IMR-90 (cell line): ENCODE measurements around the gene NOL12. TPM values are rescaled to one million over a fixed set of nuclear protein-coding genes. Genes with fewer than 3 reads are reported as not detected.

Source experiments
- microRNA-seq, 2 experiments: library from miRNA; stranded (forward) in 1 of 2; unstranded in 1 of 2; fragments of 10-50 nt in 1 of 2; fragments of <30 nt in 1 of 2; gene quantifications in 1 of 2; microRNA quantifications in 1 of 2; one replicate each; pipeline versions ENCODE3 to v1.1.0; 2013 to 2020; ENCODE audit not compliant: insufficient read depth in 1 of 2, insufficient read length in 1 of 2, unreplicated experiment in 1 of 2
- polyA plus RNA-seq, 3 experiments: library from polyadenylated mRNA; depleted of rRNA; stranded (reverse); fragments of >200 nt; gene quantifications; 2 replicates each; pipeline ENCODE4 v1.2.3, GENCODE V29; 2012; ENCODE audit warnings: low replicate concordance in 1 of 3
- small RNA-seq, 5 experiments: library from RNA; depleted of rRNA; stranded (forward); fragments of <200 nt; gene quantifications; one replicate each; pipeline ENCODE3, GENCODE V24; 2012
- total RNA-seq: library from RNA; depleted of rRNA; stranded (reverse); fragments of >200 nt; gene quantifications from 2 replicates; pipeline ENCODE4 v1.2.3, GENCODE V29; 2012; rRNA removed

NOL12 gene
- total and polyA plus RNA-seq, 2 of the 4 experiments (the other 2 are of a cell fraction) = 16.0 to 25.6 TPM

Small RNA genes within 50 kb of the gene (microRNA-seq; reads per million reads assigned to microRNA genes)
- gene RN7SL385P (ENCODE audit: insufficient read depth, insufficient read length) = not detected

Small RNA genes within 50 kb of the gene (small RNA-seq; reads per million reads assigned to genes)
- 0 to 0.07 (median 0) reads per million in 5 experiments for gene RN7SL385P

Other genes starting within 250 kb of the NOL12 start
- gene MFNG, start 200.0 kb upstream of the NOL12 start, total RNA-seq = not detected in 2 replicates
- gene MFNG, start 200.0 kb upstream of the NOL12 start, polyA plus RNA-seq (2012; rRNA removed) = 0.15 and 0.24 TPM in 2 replicates
- 6.1 TPM in 2 replicates for gene CARD10, start 166.9 kb upstream of the NOL12 start, total RNA-seq
- 18.4 and 19.8 TPM in 2 replicates for gene CARD10, start 166.9 kb upstream of the NOL12 start, polyA plus RNA-seq (2012; rRNA removed)
- 4.7 and 6.1 TPM in 2 replicates for gene CDC42EP1, start 125.9 kb upstream of the NOL12 start, total RNA-seq
- gene CDC42EP1, start 125.9 kb upstream of the NOL12 start, polyA plus RNA-seq (2012; rRNA removed) = 47.3 and 59.2 TPM in 2 replicates
- not detected in 2 replicates for gene LGALS2, start 106.3 kb upstream of the NOL12 start, total RNA-seq
- gene LGALS2, start 106.3 kb upstream of the NOL12 start, polyA plus RNA-seq (2012; rRNA removed) = not detected in 2 replicates
- gene GGA1, start 77.5 kb upstream of the NOL12 start, total RNA-seq = 17.2 and 19.7 TPM in 2 replicates
- 48.5 and 50.4 TPM in 2 replicates for gene GGA1, start 77.5 kb upstream of the NOL12 start, polyA plus RNA-seq (2012; rRNA removed)
- gene SH3BP1, start 46.7 kb upstream of the NOL12 start, total RNA-seq = 8.8 and 10.8 TPM in 2 replicates
- 30.0 and 33.3 TPM in 2 replicates for gene SH3BP1, start 46.7 kb upstream of the NOL12 start, polyA plus RNA-seq (2012; rRNA removed)
- gene PDXP, start 27.6 kb upstream of the NOL12 start, total RNA-seq = 5.4 and 5.6 TPM in 2 replicates
- gene PDXP, start 27.6 kb upstream of the NOL12 start, polyA plus RNA-seq (2012; rRNA removed) = 24.1 and 26.5 TPM in 2 replicates
- 9,081 and 15,383 TPM in 2 replicates for gene LGALS1, start 10.7 kb upstream of the NOL12 start, total RNA-seq
- 11,896 and 18,749 TPM in 2 replicates for gene LGALS1, start 10.7 kb upstream of the NOL12 start, polyA plus RNA-seq (2012; rRNA removed)
- gene TRIOBP, start 10.7 kb downstream of the NOL12 start, total RNA-seq = 46.4 and 47.5 TPM in 2 replicates
- gene TRIOBP, start 10.7 kb downstream of the NOL12 start, polyA plus RNA-seq (2012; rRNA removed) = 65.5 and 69.8 TPM in 2 replicates
- gene GCAT, start 121.6 kb downstream of the NOL12 start, total RNA-seq = 25.6 and 32.3 TPM in 2 replicates
- 20.6 and 26.2 TPM in 2 replicates for gene GCAT, start 121.6 kb downstream of the NOL12 start, polyA plus RNA-seq (2012; rRNA removed)
- not detected in 2 replicates for gene GALR3, start 137.0 kb downstream of the NOL12 start, total RNA-seq
- not detected in 2 replicates for gene GALR3, start 137.0 kb downstream of the NOL12 start, polyA plus RNA-seq (2012; rRNA removed)
- 18.5 and 20.3 TPM in 2 replicates for gene ANKRD54, start 158.0 kb downstream of the NOL12 start, total RNA-seq
- 31.3 and 31.5 TPM in 2 replicates for gene ANKRD54, start 158.0 kb downstream of the NOL12 start, polyA plus RNA-seq (2012; rRNA removed)
- 464 and 593 TPM in 2 replicates for gene EIF3L, start 163.1 kb downstream of the NOL12 start, total RNA-seq
- 354 and 391 TPM in 2 replicates for gene EIF3L, start 163.1 kb downstream of the NOL12 start, polyA plus RNA-seq (2012; rRNA removed)
- gene MICALL1, start 220.0 kb downstream of the NOL12 start, total RNA-seq = 12.2 and 12.4 TPM in 2 replicates
- 22.3 and 25.3 TPM in 2 replicates for gene MICALL1, start 220.0 kb downstream of the NOL12 start, polyA plus RNA-seq (2012; rRNA removed)